GM15510 (cell line): Measurements from ENCODE around the gene SENP2.

ENCODE experiments used
- POLR2A ChIP-seq: IDR thresholded peaks from 3 replicates; pipeline ENCODE4 v1.6.1; 2011; ENCODE audit warnings: borderline replicate concordance; ENCODE audit not compliant: insufficient read length; ENCODE audit errors: extremely low read depth

Gene SENP2

DNA sequence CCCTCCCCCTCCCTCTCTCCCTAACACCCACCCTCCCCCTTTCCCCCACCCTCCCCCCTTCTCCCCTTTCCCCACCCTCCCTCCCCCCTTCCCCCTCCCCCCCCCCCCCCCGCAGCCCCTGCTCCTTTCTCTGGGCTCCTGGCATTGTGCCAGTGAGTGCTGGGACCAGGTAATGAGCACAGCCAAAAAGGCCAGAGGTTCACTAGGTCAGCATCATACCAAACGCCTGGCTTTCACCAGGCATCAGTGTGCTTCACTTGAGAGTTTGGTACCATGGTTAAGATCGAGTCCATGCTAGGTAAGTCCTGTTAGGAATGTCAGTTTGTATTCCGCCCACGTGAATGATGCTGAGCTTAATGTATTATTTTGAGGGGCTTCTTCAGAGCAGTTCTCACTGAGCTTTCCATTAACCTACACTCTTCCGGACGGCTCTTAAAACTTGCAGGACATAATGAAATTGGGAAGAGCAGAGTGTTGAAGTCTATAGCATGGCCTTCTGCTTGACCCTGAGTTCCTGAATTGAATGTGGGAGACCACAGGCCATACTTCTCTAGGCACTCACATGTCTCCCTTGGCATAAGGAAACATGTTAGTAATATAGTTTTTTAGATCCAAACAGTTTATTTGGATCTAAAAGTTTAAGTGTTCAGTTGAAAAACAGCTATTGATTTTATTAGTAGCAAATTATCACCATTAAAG is 45.6 kb downstream of the SENP2 start:
- no peak for TF ChIP-seq POLR2A

DNA sequence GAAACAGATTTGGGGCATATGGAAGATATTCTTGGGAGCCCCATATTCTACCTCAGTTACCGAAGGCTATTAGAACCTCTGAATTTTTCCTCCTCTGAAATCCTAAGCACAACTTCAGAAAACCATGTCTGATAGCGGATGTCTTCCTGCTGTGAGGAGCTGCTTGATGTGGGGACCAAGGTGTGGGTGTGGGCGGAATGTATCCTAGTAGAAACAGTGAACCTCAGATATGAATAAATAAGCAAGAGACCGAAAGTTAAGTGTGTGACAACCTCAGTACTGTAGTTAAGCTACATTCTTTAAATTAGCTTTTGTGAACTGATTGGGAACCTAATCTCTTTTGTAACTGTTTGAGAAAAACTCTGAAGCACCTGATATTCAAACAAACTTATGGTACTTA is 46.9 kb downstream of the SENP2 start:
- no peak for TF ChIP-seq POLR2A

DNA sequence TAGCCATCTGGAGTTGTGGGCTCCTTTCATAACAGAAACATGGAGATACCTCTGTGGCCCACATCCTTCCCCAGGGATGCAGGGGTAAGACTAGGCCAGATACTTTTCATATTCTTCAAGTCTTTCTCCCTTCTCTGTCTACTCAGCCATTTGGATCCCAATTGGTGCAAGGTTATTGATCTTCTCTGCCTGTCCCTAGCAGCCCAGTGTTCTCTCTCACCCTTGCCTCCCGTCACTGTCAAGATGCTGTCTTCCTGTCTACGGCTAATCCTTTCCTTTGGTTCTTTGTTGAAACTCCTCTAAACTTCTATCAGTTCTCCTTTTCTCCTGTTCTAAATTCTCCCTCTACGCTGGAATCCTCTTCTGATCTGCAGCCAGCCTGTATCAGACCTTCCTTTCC is 51.3 kb downstream of the SENP2 start:
- TF ChIP-seq POLR2A = no peak

DNA sequence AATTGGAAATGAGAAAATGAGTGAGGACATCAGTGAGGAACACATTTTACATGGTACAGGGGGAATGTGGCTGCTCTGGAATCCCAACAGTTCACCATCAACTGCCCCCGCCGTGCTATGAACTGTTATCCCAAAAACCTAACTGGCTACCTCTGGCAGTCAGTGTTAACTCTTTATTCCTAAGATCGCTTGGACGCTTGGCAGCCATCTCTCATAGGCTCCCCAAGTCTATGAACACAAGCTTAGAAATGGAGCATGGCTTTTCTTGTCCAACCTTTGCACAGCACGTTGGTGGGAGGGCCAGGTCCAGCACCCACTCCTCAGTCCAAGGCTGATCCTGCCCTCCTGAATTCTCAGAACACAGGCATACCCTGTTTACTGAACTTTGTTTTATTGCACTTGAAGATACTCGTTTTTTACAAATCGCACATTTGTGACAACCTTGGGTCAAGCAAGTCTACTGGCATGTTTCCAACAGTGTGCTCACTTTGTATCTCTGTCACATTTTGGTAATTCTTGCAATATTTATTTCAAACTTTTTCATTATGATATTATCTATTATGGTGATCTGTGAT is 53.6 kb downstream of the SENP2 start:
- TF ChIP-seq POLR2A = no peak

DNA sequence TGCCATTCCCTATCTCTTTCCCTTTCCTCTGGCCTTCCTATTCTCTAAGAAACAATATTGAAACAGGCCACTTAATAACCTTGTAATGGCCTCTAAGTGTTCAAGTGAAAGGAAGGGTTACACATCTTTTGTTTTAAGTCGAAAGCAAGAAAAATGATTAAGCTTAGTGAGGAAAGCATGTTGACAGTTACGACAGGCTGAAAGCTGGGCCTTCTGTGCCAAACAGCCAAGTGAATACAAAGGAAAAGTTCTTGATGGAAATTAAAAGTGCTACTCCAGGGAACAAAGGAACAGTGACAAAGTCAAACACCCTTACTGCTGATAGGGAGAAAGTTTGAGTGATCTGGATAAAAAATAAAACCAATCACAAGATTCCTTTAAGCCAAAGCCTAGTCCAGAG is 54.2 kb downstream of the SENP2 start:
- TF ChIP-seq POLR2A = no peak

DNA sequence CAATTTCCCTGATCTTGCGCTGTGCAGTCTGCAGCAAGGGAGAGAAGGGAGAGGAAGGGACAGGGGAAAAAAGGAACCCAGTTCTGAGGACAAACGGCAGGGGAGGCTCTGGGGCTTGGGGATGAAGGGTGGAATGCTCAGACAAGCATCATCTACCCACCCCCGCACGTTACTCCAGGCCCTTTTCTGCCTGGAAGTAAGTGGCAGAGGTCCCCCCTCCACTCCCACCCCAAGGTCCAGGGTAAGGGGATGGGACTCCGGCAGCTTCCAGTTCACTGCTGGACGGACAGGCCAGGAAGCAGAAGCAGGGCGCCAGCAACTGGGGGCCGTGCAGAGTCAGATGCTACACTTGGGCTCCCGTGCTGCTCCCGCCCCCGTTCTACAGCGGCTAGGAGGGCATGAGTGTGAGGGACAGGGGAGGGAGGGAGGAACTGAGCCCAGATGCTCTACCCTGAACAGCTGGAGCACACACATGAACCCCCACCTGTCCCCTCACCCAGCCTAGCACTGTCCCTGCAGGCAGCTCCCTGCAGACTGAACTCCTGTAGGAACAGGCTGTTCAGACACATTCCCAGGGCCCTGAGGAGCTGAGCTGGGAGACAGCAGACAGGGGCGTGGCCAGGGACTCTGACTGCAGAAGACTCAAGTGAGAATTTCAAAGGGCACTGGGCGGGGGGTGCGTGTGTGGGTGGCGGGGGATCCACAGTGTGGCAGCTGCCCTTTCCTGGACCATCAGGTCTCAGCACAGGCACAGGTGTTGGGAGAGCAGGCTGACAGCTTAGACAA is 59.7 kb downstream of the SENP2 start:
- TF ChIP-seq POLR2A = no peak

DNA sequence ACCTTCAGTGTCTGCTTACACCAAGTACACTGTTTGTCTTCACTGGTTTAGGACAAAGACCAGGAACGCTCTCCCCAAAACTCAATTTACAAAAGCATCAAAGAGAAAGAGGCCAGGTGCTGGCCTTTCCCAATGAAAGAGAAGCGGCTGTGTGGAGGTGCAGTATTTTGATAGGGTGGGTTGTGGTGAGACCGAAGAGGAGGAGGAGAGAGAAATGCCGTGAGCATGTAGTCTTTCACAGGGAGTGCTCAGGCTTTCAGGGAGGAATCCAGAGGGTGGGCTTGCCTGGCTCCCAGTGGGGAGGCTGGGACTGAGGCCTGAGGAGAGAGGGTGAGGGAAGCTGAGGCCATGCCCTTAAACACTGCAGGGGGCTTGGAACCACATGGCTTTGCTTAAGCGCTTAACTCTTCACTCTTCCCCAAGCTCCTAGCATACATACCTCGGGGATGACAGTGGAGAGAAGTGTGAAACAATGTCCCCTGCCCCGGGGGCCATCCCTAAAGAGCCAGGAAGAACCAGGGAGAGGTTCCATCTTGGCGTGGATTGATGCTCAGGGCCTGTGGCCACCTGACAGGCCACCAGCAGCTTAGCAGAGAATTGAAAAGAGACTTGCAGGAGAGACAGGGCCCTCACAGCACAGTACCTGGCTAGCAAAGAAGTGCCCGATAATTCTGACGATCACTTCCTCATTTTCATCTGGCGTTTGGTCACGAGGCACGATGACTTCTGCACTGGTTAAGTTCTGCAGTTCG is 60.5 kb downstream of the SENP2 start:
- no peak for TF ChIP-seq POLR2A

DNA sequence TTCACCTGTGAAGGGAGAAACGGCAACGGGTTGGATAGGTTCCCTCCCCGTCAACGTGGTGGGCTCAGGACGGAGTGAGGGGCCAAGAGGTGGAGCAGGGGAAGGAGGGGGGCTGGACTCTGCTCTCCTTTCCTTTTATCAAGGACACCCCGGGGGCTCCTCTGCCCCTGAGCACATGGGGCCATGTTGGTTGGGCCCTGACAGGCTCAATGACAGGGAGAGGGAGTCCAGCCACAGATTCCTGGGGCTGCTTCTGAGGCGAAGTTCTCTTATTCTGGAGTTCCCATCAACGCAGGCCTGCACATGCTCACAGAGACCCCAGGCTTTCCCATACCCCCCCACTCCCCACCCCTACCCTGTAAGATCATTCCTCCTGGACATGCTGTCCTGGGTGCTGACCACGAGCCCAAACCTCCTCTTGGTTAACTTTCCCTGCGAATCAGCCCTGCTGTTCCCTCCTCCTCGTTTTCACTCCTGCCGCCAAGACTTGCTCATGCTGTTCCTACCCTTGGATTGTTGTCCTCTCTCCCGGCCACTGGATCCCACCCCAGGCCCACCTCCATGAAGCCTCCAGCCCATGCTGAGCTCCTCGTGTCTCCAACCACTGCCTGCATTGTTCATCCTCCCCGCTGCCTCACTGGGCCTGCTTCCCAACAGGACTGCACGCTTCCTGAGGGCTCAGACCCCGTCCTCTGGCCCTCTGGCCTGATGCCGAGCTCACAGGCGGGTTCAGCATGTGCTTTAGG is 61.2 kb downstream of the SENP2 start:
- TF ChIP-seq POLR2A = no peak

DNA sequence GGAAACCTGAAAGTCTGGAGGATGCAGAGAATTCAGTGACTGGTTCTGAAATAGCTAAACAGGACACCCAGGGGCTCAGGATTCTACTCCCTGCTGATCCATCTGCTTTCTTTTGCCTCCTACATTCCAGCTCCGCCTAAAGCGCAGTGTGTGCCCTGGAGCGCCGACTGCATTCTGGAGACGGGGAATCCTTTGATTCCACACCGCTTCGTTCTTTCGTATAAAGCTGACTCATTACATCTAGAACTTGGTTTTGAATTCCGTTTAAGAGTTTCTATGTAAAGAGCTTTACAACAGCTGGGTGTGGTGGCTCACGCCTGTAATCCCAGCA is 61.8 kb downstream of the SENP2 start:
- TF ChIP-seq POLR2A = no peak

DNA sequence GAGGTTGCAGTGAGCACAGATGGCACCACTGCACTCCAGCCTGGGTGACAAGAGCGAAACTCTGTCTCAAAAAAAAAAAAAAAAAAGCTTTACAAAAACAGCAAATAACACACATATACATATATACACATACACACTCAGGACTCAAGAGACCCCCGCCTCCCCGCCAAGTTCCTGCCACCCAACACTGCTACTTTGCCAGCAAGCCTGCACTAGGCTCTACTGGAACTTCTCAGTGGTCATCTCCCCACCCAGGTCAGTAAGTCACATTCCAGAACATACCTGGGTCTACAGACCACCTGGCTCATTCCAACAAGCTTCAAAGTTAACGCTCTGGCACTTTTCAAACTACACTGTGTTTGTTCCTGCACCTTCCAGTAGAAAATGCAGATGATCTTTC is 62.3 kb downstream of the SENP2 start:
- no peak for TF ChIP-seq POLR2A

DNA sequence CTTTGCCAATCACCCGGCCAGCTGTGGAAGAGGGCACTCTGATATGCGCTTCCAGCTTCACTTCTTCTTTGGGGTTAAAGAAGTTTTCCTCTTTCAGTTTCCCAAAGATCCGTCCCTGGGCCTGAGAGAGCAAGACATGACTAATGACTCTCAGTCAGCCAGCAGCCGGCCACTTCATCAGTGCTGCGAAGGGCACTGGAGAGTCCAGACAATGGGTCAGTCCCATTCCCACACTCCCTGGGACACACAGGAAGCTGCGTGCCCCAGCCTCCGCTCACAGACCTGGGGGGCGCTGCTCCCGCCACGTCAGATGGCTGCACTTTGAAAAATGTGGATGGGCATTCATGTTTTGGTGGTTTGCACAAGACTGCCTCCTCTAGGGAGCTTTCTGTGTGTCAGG is 63.3 kb downstream of the SENP2 start:
- TF ChIP-seq POLR2A = no peak

DNA sequence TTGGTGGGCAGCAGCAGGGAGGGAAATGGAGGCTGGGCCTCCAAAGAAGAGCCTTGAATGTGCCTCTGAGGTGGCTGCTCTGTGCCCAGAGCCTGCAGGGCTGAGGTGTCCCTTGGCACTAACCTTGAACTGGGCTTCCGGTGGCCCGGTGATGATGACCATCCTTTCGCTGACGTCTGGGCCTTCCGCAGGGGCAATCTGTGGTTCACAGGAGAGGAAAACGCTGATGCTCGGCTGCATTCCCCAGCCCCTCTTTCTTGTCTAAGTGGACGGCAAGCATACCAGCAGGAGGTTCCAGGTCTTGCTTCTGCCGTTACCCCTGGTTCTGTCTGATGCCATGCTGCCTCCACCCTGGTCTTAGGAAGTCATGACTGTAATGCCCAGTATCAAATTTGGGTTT is 65.9 kb downstream of the SENP2 start:
- TF ChIP-seq POLR2A = no peak

DNA sequence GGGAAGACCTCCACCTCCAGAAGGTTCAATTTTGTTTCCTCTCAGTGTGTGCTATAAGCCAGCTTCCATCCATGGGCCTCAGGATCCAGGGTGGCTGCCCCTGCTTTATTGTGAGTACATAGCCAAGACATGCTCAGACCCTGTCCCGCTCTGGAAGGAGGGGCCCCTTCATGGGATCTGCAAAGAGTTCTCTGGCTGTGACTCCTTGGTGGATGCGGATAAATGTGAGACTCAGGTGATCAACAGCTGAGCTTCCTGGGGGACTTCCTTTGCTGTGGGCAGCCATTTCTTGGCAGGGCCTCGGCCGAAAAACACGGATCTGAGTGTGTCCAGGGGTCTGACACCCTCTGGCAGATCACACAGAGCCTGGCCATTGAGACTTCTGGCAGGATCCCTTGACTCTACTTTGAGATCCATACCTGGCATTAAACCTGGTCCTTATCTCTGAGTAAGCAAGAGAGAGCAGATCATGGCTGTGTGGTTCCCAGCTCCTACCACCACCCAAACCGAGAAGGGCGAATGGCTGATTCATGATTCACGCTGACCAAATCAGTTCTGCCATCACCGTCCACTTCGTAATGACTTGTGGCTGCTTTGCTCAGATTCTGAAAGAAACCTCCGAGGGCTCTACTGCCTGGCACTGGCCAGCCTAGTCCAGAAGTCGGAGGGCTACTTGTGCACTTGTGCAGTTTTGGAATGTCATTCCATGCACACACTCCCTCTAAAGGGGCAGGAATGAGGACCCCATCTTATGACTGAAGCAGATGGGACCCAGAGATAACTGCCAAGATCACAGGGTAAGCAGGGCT is 68.1 kb downstream of the SENP2 start:
- no peak for TF ChIP-seq POLR2A

DNA sequence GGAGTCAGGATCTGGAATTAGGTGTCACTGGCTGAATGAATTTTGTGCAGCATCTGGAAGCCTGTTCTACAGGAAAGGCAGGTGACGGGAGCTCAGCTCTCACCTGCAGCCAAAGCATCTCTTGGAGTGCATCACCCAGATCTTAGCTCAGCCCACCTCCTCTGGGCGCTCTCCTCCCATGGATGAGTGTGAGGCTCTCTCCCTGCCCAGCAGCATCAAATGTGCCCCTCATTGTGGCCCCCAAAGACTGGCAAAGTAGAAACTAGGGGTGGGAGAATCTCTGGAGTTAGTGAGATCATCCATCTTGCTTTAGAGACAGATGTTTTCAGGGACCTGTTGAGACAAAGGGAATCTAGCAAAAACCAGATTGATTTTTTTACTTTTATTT is 68.7 kb downstream of the SENP2 start:
- TF ChIP-seq POLR2A = no peak
